ENCODE measurements around the gene MARCO. TPM values are rescaled to one million over a fixed set of nuclear protein-coding genes. Genes with fewer than 3 reads are reported as not detected.

MARCO gene
- total RNA-seq, 1 donor from 2014 or later, result 4.8 TPM

DNA sequence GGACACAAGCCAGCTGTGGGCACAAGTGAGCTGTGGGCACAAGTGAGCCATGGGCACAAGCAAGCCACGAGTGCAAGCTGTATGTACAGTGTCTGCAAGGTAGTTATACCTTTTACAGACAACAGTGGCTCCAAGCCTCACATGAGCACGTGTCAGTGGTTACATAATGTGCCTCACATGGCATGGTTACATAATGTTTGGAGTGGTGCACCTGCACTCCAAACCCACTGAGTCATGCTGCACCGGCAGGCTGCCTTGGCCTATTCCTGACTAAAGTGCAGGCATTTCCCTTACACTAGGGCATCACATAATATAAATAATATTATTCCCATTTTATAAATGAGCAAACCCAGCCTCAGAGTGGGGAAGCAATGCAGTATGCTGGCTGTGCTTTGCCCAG, 62.6 kb downstream of the MARCO start:
- DNase-seq (ENCODE audit: low spot score), result peak; percentile 22

DNA sequence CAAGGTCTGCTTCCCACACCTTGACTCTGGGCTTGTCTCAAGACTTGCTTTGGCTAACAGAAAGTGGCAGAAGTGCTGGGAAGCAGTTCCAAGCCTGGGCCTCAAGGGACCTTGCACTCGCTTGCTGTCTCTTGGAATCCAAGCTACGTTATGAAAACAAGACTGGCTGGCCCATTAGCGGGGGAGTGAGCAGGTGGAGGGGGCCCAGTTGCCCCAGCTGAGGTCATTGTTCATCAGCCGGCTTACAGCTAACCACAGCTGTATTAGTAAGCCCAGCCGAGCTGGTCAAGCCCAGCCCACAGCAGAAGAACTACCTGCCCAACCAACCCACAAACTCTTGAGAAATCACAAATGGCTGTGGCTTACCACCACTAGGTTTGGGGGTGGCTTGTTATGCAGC, 63.1 kb downstream of the MARCO start:
- peak; percentile 17 for DNase-seq (ENCODE audit: low spot score)

DNA sequence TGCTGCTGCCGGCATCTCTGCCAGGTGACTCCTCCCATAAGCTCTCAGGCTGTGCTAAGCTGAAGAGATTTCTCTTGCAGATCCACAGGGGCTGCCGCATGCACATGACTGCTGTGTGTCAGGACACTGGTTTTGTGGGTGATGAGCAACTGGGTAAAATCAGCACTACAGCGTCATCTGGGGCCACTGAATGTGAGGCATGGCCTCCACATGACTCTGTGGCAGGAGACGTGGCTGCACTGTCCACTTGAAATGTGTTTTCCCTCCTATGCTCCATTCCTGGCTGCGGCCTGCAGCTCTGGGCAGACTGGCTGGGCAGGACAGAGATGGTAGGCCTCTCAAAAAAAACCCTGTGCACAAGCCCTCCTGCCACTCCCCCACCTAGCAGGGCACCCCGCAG, 63.6 kb downstream of the MARCO start:
- peak; percentile 24 for DNase-seq (ENCODE audit: low spot score)

DNA sequence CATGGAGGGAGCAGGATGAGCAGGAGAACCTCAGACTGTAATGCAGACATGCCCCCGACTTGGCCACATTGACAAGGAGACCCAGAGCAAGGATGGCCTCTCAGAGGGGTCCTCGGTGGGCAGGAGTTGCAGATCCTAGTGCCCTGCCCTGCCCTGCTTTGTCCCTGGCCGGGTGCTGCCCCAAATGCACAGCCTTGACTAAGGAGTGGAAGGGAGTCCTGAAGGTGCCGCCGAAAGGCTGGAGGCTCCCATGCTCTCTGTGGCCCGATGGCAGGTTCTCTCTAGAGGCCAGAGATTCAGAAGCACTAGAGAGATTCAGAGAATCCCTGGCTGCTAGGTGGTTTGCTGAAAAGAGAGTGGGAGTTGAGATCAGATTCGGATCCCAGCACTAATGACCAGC, 64.4 kb downstream of the MARCO start:
- peak; percentile 28 for DNase-seq (ENCODE audit: low spot score)

DNA sequence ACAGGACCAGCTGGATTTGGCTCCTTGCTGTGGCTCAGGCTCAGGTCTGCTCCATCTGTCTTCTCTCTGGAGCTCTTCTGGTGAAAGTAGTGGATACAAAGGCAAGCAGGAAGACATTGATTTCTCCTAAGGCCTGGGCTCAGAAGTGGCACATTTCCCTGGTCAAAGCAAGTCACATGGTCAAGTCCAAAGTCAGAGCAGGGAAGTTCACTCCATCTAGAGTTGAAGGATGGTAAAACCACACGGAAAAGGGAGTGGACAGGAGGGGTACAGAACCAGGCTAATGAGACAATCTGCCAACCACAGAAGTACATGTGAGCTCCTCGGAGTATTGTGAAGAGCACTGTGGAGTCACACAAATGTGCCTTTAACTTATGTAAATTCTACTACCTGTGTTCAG, 66.1 kb downstream of the MARCO start:
- no peak for DNase-seq (ENCODE audit: low spot score)

DNA sequence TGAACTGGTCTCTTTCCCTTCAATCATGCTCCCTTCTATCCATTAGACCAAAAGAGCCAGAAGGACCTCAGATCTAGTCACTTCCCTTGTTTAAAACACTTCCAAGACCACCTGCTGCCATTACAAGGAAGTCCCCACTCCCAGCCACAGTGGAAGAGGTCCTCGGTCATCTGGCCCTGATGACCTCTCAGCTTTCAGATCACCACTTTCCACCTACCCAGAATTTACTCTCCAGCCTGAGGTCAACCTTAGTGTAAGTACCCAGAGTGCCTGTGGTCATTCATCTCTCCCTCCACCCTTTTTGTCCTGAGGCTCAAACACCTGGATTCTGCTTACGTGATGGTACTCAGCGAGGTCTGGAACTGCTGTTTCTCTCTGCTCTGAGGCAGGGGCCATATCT, 67.1 kb downstream of the MARCO start:
- DNase-seq (ENCODE audit: low spot score), result no peak

DNA sequence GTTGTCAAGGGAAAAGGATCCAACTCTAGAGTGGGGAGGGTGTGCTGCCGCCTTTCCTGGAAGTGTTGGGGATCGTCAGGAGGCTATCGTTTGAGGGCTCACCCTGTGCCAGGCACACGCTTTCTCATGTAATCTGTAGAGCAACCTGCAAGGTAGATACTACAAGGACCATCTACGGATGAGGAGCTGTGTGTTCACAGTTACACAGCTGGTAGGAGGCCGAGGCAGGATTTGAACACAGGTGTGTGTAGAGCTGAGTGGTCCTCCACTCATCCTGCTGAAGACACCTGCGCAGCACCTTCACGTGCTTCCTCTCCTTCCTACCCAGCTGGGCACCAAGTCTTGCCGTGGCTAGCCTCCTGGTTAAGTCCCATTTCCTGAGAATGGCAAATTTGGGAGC, 68.3 kb downstream of the MARCO start:
- DNase-seq (ENCODE audit: low spot score), result no peak

DNA sequence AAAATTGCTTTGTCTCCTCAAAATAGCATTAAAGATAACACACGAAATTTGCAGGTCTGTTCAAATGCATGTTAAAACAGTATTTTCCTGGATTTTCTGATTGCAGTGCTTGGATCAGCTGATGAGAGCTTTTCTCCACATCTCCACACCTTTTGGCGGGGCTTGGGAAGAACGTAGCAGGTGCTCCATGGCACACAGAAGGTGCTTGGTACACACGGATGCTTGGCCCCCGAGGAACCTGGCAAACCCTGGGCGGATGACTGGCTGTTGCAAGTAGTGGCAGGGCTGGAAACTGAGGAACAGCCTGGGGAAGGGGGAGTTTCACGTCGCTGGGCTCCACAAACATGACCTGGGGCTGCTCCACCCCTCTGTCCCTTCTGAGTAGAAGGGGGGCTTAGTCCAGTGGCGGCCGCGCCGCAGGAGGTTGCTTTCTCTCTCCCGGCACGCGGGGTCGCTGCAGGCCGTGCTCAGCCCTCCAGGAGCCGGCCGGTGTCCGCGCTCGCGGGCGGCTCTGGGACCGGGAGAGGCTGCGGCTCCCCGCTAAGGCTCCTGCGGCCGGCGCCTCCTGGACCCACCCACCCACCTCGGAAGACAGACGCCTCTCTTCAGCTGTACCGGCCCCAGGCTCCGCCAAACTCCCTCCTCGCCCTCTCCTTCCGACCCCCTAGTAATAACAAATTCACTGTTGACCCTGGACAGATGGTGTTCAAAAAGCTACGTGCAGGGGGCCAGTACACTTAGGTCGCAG, 69.3 kb downstream of the MARCO start:
- DNase-seq (ENCODE audit: low spot score), result no peak

DNA sequence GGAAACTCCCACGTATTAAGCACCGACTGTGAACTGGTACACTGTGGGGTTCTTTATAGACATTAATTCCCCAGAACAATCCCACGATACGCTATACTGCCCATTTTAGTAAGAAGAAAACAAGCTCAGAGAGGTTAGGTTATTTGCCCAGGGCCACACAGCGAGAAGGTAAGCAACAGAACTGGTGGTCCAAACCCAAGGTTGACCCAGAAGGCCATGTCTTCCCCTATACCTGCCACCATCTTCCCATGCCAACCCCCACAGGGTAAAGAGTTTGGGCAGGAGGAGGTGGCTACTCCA, 69.9 kb downstream of the MARCO start:
- DNase-seq (ENCODE audit: low spot score), result no peak

DNA sequence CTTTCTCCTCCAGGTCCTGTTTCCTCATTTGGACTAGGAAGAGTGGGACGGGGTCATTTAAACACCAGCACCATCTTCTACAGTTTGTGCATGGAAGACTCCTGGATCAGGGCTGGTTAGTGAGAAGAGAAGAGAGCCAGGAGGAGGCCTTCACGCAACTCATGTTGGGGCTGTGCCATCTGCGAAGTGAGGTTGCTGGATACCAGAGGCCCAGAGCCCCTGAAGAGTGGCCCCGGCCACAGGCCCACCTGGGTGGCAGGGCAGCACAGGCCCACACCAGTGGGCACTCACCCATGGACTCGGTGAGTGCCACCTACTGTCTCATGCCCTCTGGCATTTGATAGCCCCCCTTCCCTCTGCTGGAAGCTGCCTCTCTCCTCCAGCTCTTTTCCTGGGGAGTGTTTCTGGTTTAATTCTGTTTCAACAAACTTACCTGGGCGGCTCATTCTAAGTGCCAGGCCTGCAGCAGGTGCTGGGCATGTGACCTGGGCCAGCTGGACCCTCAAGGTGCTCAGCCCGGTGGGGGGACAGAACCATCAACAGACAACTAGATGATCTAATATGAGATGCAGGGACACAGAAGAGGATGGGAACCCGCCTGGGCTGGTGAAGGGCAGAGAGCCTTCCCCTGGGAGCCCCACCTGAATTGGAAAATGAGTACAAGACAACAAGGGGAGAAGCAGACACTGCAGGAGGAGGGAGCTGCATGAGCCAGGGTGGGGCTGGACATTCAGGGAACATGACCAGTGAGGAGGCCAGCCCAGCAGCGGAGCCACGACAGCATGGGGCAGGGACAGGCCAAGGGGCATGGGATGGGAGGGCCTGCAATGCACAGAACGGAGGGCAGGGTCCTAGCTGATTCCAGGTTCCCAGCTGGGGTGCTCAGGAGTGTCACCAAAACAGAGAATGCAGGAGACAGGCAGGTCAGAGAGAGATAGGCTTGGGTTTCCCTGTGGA, 70.6 kb downstream of the MARCO start:
- DNase-seq (ENCODE audit: low spot score), result no peak

DNA sequence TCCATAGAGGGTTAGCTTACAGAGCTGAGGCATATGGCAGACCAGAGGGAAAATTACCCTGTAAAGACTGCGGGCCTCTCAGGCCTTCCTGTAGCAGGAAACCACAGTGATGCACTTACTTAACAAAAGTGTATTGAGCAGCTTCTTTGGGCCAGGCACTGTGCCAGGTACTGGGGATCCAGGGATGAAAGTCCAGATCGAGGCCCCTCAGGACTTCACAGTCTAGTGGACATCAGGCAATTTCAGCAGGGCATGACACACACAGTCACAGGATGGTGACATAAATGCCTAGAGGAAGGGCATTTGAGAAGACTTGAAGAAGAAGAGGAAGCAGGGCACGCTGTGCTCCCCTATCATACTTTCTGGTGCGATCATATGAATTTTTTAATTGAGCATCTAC, 71.7 kb downstream of the MARCO start:
- no peak for DNase-seq (ENCODE audit: low spot score)

DNA sequence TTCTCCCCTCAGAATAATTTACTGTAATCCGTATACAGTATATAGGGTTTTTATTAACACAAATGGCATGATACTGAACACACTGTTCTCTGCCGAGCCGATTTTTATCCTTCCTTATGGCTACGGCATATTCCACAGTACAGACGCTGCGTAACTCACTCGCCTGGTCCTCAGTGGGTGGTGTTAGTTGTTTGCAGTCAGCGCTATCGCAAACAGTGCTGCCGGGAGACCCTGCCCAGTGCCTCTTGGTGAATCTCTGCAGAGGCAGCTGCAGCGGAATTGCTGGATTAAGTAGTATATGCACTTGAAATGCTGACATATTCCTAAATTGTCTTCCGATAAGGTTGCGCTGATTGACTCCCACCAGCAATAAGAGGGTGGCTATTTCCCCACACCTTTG, 73.9 kb downstream of the MARCO start:
- no peak for DNase-seq (ENCODE audit: low spot score)

DNA sequence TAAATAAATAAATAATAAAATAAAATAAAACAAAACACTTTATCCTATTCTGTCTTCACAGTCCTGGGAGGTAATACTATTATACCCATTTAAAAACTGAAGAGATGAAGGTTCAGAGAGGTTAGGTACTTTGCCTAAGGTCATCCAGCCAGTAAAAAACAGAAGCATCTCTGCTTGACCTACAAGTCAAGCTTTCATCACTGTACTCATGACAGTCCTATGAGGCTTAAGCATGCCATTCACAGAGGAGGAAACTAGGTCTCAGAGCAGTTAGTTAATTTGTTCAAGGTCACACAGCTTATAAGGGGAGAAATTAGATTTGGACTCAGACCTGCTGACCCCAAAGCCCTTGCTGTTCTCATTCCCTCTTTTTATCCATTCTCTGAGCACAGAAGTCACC, 77.5 kb downstream of the MARCO start:
- DNase-seq (ENCODE audit: low spot score), result no peak

DNA sequence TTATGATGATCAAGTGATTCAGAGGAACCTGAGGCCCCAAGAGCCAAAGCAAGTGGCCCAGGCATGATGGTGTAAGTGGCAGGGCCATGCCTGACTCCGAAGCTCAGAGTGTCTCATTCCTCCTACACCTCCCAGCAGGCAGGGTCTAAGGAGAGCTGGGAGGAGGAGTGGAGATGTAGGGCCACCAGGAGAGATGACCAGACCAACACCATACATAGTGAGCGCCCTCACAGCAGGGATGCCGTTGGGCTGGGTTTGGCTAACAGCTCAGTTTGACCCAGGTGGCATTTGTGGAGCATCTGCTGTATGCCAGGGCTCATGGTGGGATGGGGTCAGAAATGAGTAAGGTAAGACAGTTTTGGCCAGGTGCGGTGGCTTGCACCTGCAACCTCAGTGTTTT, 80.7 kb downstream of the MARCO start:
- no peak for DNase-seq (ENCODE audit: low spot score)

DNA sequence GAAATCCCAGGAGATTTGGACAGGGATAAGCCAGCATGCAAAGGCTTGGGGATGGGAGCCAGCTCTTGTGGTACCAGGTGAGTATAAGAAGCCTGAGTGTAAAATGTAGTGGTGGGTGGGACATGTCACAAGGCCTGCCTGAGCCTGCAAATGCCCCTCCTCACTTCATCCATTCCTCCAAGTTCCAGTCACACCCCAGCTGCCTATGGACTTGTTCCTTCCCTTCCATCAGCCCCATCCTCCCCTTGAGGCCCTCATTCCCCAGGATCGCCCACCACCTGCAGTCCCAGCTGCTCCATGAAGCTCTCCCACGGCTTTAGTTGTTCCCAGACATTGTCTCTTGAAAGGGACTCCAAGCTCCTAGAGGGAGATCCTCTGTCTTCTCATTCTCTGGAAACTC, 81.5 kb downstream of the MARCO start:
- DNase-seq (ENCODE audit: low spot score), result no peak

DNA sequence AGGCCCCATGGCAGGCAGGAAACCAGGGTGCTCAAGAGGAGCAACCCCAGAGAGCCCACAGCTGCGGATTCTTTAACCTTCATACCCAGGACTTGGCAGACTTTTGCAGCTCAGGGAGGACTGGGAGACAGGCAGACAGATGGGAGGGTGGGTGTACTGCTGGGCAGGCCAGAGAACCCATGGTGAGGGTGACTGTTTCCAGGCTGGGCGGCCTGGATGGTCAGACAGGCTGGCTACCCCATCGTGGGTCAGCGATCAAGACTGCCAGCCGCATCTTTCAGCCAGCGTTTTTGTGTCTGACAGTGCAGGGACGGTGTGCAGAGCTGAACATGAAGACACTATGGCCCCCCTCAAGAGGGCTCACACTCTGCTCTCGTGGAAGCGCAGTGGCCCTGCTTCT, 82.2 kb downstream of the MARCO start:
- no peak for DNase-seq (ENCODE audit: low spot score)

DNA sequence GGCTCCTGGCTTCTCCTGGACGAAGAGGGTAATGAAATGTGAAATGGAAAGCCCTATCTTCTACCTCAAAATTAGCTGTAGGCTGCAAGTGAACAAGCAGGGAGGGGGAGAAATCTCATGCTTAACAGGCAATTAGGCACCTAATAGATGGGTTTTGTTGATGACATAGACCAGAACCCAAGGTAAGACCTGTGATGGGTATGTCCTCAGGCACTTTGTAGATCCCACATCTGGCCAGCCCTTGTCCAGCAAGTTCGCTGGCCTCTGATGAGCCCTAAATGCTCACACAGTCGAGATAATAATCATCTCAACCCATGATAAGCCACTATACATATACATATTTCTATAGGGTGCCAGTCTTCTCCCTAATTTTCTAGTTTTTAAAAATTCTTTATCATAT, 82.6 kb downstream of the MARCO start:
- DNase-seq (ENCODE audit: low spot score), result no peak

DNA sequence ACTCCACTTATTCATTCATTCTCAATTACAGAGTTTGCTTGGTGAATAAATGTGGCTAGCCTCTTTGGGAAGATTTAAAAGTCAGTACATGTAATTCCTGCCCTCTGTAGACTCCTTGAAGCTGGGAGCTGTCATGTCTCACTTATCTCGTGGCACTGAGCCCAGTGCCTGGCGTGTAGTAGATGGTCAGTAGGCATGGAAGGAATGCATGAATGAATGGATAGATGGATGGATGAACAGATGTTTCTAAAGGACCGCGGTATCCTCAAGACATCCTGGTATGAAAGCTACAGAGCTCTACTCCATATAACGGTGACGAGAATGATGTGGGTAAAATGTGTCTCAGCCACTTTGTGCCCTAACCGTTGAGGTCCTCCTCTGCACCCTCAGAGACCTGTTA, 83.0 kb downstream of the MARCO start:
- DNase-seq (ENCODE audit: low spot score), result no peak

DNA sequence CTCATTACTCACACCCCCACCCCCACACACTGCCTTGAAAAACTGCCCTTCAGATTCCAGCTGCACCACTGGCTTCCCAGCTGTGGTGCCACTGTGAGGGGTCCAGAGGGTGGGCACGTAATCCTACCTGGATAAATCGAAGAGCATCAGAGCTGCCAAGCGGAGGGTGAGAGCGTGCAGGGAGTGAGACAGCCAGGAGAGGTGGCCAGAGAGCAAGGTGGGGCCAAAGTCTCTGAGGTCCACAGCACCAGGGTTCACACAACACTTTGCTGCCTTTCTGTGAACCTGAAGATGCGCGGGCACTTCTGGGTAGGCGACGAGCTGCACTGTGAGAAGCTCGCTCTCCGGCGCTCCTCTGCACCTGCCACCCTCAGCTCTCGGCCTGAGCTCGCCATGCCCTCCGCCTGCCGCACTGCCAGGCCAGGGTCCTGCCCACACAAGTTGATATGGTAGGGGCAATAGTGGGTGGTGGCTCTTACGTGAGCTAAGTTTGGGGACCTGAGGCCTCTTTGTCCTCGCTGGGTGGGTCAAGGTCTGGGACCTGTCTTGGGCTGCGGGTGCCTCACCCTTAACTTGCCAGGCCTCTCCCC, 83.9 kb downstream of the MARCO start:
- DNase-seq (ENCODE audit: low spot score), result no peak

DNA sequence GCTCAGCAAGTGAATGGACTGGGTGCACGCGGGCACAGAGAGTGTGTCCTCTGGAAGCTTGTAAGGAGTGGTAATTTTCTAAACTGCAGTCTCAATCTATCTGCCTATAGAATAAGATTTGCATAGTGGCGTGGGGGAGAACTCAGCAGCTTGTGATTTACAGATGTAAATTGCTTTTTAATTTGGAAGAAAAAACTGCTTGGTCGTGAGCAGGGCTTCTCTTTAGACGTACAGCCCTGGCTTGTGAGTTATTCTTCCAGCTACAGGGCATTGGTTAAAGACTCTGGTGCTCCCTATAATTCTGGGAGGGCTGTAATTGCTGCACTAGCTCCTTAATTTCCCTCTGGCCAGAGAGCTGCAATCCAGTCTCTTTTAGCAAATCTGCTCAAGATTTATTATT, 84.9 kb downstream of the MARCO start:
- no peak for DNase-seq (ENCODE audit: low spot score)

DNA sequence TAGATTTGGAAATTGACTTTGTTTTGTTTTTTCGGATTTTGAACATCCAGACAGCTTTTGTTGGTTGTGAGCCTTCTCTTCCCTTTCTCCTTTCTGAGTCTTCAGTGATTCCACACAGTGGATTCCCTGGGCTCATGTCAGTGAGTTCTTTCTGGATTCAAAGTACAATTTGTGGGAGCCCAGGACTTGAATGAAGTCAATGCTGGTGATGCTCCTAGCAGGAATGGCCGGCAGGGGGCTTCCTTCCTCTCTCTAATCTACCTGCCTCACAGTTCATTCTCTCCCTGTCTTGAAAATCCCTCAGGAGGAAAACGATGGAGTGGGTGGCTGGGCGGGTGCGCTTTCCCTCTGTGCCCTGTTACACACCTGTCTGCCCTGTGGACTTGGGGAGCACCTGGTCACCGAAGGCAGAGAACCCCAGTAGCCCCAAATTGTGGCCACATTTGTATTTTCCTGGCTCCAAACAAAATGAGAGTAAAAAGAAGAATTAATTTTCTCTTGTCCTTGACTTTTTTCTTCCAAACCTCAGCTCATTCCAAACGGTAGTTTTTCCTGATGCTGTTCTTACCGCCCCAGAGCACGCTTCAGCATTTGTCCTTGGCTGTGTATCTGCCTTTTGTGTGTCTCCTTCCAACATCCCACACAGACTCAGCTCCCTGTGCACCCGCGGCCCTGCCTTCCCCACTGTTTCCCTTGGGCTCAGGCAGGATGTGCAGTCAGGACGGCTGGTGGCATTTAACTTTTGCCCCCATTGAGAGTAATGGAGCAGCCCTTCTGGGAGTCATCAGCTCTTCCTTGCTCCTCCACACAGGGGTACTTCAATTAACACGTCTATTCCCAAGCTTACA, 86.6 kb downstream of the MARCO start:
- DNase-seq (ENCODE audit: low spot score), result no peak

DNA sequence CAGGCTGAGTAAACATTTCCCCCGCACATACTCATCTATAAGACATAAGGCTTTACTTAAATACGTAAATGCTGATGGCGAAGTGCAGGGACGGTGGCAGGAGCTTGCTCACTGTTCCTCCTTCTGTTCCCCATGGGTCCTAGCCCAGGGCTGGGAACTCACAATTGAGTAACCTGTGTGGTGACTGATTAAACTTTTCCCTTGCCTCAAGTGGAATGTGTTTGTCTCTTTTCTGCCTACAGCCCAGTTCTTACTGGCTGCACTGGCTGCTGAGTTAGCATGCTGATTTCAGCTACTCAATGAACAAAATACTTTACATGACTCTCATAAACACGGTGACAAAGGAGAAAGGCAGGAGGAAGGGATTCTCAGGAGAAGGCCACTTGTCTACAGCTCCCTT, 87.3 kb downstream of the MARCO start:
- DNase-seq (ENCODE audit: low spot score), result no peak
